HUES48 (cell line): Measurements from ENCODE around the gene SAMD4B.

Source experiments
- H3K27ac ChIP-seq: one replicate; pipeline ENCODE4 v1.7.0; 2013; ENCODE audit warnings: low read depth, low read length, inconsistent platforms
- H3K27me3 ChIP-seq: 2 replicates; pipeline ENCODE4 v1.6.1; 2013; ENCODE audit warnings: mild to moderate bottlenecking, low read length; ENCODE audit not compliant: control insufficient read depth, insufficient read depth
- H3K36me3 ChIP-seq: 2 replicates; pipeline ENCODE4 v1.6.1; 2013; ENCODE audit warnings: low read length; ENCODE audit not compliant: control insufficient read depth, insufficient read depth
- H3K4me1 ChIP-seq: 2 replicates; pipeline ENCODE4 v1.6.1; 2013; ENCODE audit warnings: mild to moderate bottlenecking, low read length; ENCODE audit not compliant: control insufficient read depth, insufficient read depth
- H3K4me3 ChIP-seq: 2 replicates; pipeline ENCODE4 v1.5.1; 2013; ENCODE audit warnings: mild to moderate bottlenecking, low read depth, low read length
- H3K9ac ChIP-seq: 2 replicates; pipeline ENCODE4 v1.6.1; 2013; ENCODE audit warnings: mild to moderate bottlenecking, low read depth, low read length, moderate library complexity
- H3K9me3 ChIP-seq: 2 replicates; pipeline ENCODE4 v1.6.1; 2013; ENCODE audit warnings: low read length; ENCODE audit not compliant: control insufficient read depth, insufficient read depth

Gene SAMD4B

DNA sequence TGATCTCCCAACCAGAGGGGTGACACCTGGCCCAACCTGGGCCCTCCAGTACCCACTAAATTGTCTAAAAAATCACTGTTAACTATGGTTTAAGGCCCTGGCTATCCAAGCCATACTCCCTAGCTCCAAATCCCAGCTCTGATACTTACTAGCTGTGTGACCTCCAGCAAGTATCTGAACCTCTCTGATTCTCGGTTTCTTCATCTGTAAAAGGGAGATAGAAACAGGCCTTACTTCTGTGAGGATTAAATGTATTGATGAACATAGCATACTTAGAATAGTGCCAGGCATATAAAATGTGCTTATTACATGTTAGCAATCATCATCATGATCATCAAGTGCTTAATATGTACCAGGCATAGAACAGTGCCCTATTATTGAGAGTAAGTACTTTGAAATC is 26.3 kb upstream of the SAMD4B start:
- no peak overlapping the region for H3K9ac ChIP-seq
- no peak overlapping the region for H3K27ac ChIP-seq
- peaks cover 12% of the 10 kb centered on the region for H3K36me3 ChIP-seq
- peaks cover 16% of the 10 kb centered on the region for H3K27me3 ChIP-seq
- H3K4me3 ChIP-seq = no peak overlapping the region
- no peaks in the 10 kb centered on the region for H3K9me3 ChIP-seq
- H3K4me1 ChIP-seq = no peaks in the 10 kb centered on the region

DNA sequence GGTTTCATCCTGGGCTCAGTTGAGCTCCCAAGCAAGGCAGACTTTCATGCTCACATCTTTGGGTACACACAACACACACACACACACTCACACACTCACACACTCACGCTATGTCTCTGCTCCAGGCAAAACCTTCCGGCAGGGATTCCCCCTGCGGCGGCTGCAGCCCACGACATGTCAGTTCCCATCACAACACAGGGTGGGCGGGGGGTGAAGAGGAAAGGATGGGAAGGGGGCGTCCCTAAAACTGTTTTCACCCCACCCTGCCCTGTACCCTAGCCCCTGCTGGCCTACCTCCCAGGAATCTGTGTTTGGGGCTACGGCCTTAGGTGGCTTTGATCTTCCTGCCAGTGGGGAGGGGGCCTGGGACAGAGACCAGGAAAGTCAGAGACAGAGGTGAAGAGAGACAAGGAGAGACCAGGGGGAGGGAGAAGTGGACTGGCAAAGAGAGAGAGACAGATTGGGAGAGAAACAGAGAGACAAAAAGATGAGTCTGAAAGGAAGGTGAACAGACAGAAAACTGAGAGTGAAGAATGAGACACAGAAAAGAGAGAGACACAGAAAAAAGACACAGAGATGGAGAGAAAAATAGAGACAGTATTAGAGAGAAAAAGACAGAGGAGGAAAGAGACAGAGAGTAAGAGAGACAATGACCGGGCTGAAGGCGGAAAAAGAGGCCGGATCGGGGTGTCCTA is 25.4 kb upstream of the SAMD4B start:
- Histone ChIP-seq H3K36me3 (peaks cover 12% of the 10 kb centered on the region), H3K27ac (no peak overlapping the region), H3K27me3 (peaks cover 19% of the 10 kb centered on the region), H3K4me1 (no peaks in the 10 kb centered on the region), H3K9ac (no peak overlapping the region), H3K4me3 (no peak overlapping the region), H3K9me3 (no peaks in the 10 kb centered on the region)

DNA sequence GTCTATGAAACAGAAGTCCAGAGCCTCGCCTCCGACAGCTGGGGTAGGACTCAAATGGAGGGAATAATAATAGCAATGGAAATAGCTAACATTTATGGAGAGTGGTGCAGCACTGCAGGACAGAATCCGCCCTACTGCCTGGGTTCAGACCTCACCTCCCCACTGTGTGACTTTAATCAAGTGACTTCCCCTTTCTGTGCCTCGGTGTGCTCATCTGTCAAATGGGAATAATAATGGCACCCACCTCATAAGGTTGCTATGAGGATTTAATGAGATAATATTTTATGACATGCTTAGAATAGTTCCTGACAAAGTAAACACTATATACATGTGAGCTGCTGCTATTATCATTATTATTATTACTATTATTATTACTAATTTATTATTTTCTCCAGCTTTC is 24.7 kb upstream of the SAMD4B start:
- H3K9me3 ChIP-seq = no peaks in the 10 kb centered on the region
- H3K4me1 ChIP-seq = no peaks in the 10 kb centered on the region
- no peak overlapping the region for H3K27ac ChIP-seq
- H3K27me3 ChIP-seq = peaks cover 19% of the 10 kb centered on the region
- no peak overlapping the region for H3K9ac ChIP-seq
- peaks cover 12% of the 10 kb centered on the region for H3K36me3 ChIP-seq
- H3K4me3 ChIP-seq = no peak overlapping the region

DNA sequence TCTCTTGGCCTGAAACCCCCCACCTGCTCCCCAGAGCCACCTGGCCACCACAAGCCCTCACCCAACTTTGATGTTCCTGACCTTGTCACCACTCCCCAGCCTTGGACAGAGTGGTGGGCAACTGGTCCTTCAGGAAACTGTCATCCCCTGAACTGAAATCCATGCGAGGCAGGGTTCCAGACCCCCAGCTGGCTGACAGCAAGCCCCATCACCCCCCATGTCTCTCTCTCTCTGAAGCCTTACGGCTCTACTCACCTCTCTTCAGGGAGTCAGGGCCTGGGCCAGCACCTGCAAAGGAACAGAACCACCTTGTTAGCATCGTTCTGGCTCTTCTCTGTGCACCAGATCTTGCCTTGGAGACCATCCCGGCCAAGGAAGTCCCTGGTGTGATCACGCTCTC is 24.1 kb upstream of the SAMD4B start:
- Histone ChIP-seq H3K9me3 (no peaks in the 10 kb centered on the region), H3K9ac (no peak overlapping the region), H3K4me3 (no peak overlapping the region), H3K27me3 (peaks cover 19% of the 10 kb centered on the region), H3K36me3 (peaks cover 12% of the 10 kb centered on the region), H3K4me1 (no peaks in the 10 kb centered on the region), H3K27ac (no peak overlapping the region)

DNA sequence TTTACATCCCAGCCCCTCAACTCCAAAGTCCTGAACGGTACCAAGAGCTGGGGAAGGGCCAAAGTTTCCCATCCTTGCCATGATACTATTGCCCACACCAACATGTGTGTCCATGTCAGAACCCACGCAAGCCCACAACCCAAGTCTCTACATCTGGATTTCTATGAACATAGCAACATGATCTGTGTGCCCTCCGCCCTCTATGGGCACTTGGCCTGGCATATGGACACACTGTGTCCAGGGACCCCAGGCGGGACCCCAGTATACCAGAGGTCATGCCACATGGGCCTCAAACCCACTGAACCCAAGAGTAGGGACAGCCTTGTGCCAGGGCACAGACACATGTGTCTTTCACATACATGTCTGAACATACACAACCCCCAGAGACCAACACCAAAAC is 23.5 kb upstream of the SAMD4B start:
- Histone ChIP-seq H3K27ac (no peak overlapping the region), H3K27me3 (peaks cover 19% of the 10 kb centered on the region), H3K9me3 (no peaks in the 10 kb centered on the region), H3K9ac (no peak overlapping the region), H3K36me3 (peaks cover 6% of the 10 kb centered on the region), H3K4me3 (no peak overlapping the region), H3K4me1 (no peaks in the 10 kb centered on the region)

DNA sequence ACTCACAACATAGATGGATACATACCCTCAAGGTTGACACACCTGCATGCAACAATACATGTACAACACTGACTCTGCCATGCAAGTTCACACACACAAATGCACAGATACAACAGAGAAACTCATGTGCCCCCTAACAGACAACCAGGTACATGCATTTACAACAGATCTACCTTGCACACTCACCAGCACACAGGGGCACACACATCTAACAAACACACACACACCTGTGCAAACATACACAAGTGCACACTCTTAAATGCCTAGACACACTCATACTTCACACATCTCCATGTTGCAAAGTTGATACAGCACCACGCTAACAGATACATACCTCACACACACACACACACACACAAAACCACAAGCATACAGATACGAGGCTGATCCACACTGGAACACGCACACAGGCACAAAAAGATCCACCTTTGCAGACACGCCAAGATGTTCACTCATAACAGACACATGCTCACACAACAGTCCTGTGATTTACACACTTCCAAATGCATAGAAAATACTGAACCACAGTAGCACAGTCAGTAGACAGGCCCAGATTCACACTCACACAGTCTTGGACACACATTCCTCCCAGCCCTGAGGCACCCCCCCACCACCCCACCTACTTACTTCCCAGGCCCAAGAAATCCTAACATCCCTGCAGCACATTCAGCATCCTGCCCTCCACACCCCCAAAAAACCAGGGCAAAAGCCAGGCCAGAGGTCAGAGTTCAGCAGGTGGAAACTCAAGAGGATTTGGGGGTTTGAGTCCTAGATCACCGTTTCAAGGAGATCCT is 22.9 kb upstream of the SAMD4B start:
- peak overlapping the region; percentile 82; the same call in 1 of the 2 replicates for H3K4me3 ChIP-seq
- H3K27me3 ChIP-seq = peaks cover 19% of the 10 kb centered on the region
- H3K36me3 ChIP-seq = peaks cover 6% of the 10 kb centered on the region
- no peaks in the 10 kb centered on the region for H3K4me1 ChIP-seq
- H3K9ac ChIP-seq = no peak overlapping the region
- no peaks in the 10 kb centered on the region for H3K9me3 ChIP-seq
- H3K27ac ChIP-seq = no peak overlapping the region

DNA sequence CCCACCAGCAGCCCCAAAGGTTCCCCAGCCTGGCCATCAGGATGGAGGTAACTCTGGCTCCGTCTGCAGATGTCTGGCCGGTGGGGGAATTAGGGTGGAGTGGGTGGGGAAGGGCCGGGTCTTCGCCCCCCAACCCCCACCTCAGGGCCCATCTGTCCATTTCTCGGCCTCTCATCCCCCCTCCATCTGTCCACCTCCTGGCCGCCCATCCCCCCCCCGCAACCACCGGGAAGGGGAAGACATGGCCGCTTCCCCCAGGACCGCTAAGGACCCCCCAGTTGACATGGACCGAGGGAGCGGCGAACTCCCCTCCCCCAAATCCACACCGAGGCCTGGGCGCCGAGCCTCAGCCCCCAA is 22.4 kb upstream of the SAMD4B start:
- H3K27me3 ChIP-seq = peaks cover 19% of the 10 kb centered on the region
- H3K4me3 ChIP-seq = peak overlapping the region; percentile 82
- H3K9me3 ChIP-seq = no peaks in the 10 kb centered on the region
- H3K36me3 ChIP-seq = peaks cover under 1% of the 10 kb centered on the region; the same call in 1 of the 2 replicates
- H3K9ac ChIP-seq = 0 out of 2 replicates have a peak overlapping the region, but pooled peaks have one; percentile 48
- no peaks in the 10 kb centered on the region for H3K4me1 ChIP-seq
- no peak overlapping the region for H3K27ac ChIP-seq

DNA sequence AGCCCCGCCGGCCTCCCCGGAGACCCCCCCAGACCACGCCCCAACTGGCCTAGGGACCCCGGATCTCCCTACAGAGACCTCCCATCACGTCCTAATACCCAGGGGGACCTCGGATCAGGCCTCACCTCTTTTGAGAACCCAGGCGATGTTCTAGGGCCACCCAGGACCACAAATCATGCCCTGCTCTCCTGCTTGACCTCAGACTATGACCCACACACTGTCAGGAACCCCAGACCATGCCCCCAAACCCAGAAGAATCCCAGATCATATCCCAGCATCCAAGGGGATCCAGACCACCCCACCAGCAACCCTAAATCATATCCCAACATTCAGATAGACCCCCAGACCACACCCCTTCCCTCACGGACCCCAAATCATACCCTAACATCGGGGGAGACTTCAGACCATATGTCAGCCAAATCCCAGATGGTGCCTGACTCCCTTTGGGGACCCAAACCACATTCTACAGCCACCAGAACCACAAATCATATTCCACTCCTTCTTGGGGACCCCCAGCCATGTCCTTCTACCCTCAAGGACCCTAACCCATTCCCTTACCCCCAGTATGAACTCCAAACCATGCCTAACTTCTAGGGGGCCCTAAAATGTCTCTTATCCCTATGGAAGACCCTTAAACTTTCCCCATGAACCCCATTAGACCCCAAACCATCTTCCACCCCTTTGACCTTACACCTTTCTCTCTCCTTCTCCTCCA is 20.9 kb upstream of the SAMD4B start:
- Histone ChIP-seq H3K36me3 (no peaks in the 10 kb centered on the region), H3K4me1 (no peaks in the 10 kb centered on the region), H3K9me3 (no peaks in the 10 kb centered on the region), H3K4me3 (0 out of 2 replicates have a peak overlapping the region, but pooled peaks have one; percentile 27), H3K27ac (no peak overlapping the region), H3K9ac (no peak overlapping the region), H3K27me3 (peaks cover 19% of the 10 kb centered on the region)

DNA sequence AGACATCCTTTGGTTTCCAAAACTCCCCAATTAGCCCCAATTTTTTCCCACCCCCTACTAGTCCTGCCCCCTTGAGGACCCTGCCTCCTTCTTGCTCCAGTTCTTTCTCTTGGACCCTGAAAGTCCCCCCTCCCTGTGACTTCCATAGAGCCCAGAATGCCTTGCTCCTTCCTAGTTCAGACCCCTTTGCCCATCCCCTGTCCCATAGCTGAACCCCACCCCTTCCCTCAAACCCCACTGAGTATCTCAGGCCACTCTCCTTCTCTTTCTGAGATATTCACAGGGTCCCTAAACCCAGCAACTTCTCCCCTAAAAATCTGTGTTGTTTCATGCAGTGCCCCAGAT is 20.4 kb upstream of the SAMD4B start:
- peaks cover 19% of the 10 kb centered on the region for H3K27me3 ChIP-seq
- no peak overlapping the region for H3K4me3 ChIP-seq
- no peaks in the 10 kb centered on the region for H3K36me3 ChIP-seq
- no peaks in the 10 kb centered on the region for H3K9me3 ChIP-seq
- no peaks in the 10 kb centered on the region for H3K4me1 ChIP-seq
- H3K27ac ChIP-seq = no peak overlapping the region
- H3K9ac ChIP-seq = no peak overlapping the region

DNA sequence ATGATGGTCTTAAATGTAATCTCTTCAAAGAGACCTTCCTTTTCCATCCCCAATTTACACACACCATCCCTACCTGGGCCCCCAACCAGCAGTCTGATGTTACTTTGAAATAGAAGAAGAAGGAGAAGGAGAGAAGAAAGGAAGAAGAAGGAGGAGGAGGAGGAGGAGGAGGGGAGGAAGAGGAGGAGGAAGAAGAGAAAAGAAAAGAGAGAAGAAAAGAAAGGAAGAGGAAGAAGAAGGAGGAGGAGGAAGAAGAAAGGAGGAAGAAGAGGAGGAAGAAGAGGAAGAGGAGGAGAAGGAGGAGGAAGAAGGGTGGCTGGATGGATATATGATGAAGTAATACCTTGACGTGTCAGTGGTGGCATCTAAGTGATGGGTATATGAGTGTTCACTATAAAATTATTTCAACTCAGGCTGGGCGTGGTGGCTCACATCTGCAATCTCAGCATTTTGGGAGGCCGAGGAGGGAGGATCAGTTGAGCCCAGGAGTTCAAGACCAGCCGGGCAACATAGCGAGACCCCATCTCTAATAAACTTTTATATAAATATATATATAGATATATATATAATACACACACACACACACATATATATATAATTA is 17.9 kb upstream of the SAMD4B start:
- Histone ChIP-seq H3K9ac (no peak overlapping the region), H3K36me3 (no peaks in the 10 kb centered on the region), H3K27me3 (peaks cover 13% of the 10 kb centered on the region), H3K4me1 (peaks cover 7% of the 10 kb centered on the region), H3K27ac (no peak overlapping the region), H3K9me3 (no peaks in the 10 kb centered on the region), H3K4me3 (no peak overlapping the region)
